LHCN-M2 (cell line): Measurements from ENCODE around the gene TPRN. TPM values are rescaled to one million over a fixed set of nuclear protein-coding genes. Genes with fewer than 3 reads are reported as not detected.

Experiments
- DNase-seq: peaks from one replicate; pipeline ENCODE4 v3.0.0-alpha.2; 2012; ENCODE audit warnings: low read depth
- total RNA-seq: library from RNA; depleted of rRNA; stranded (reverse); fragments of >200 nt; gene quantifications from 2 replicates; pipeline ENCODE4 v1.2.3, GENCODE V29; 2014

Gene TPRN
- total RNA-seq, 1 experiment from 2014 or later = 10.7 TPM

- DNase-seq = no peak
Measured at GRCh38 chr9:137236936-137237421, 36.4 kb upstream of the TPRN start.

- peak; percentile 63 for DNase-seq
Measured at GRCh38 chr9:137236238-137236935, 35.8 kb upstream of the TPRN start.

DNA sequence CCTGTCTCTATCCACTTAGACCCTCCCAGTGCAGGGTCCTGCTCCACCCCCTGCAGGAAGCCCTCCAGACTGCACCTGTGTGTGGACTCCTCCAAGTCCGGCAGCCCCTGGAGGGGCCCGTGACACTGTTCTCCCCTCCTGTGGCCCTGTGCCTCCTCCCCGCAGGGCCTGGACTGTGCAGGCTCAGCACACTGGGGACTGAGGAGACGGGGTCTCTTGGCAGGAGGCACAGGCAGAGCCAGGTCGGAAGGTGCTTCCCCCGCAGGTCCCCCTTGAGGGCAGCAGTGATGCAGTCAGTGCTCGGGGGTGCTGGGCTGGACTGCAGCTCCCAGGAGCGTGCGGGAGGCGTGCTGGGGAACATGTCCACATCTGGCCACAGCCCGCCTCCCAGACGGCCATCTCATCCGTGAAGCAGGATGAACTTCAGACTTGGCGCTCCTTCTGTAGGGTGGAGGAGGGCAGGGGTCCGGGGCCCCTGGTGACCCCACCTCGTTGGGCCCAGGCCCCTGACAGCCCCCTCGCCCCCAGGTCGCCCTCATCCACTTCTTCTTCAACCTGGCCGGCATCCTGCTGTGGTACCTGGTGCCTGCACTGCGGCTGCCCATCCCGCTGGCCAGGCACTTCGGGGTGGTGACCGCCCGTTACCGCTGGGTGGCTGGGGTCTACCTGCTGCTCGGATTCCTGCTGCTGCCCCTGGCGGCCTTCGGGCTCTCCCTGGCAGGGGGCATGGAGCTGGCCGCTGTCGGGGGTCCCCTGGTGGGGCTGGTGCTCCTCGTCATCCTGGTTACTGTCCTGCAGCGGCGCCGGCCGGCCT lies 35.1 kb upstream of the TPRN start:
- DNase-seq = no peak

GRCh38 chr9:137234758-137235423 lies 34.4 kb upstream of the TPRN start:
- no peak for DNase-seq

- no peak for DNase-seq
Measured at GRCh38 chr9:137234055-137234697, 33.6 kb upstream of the TPRN start.

DNA sequence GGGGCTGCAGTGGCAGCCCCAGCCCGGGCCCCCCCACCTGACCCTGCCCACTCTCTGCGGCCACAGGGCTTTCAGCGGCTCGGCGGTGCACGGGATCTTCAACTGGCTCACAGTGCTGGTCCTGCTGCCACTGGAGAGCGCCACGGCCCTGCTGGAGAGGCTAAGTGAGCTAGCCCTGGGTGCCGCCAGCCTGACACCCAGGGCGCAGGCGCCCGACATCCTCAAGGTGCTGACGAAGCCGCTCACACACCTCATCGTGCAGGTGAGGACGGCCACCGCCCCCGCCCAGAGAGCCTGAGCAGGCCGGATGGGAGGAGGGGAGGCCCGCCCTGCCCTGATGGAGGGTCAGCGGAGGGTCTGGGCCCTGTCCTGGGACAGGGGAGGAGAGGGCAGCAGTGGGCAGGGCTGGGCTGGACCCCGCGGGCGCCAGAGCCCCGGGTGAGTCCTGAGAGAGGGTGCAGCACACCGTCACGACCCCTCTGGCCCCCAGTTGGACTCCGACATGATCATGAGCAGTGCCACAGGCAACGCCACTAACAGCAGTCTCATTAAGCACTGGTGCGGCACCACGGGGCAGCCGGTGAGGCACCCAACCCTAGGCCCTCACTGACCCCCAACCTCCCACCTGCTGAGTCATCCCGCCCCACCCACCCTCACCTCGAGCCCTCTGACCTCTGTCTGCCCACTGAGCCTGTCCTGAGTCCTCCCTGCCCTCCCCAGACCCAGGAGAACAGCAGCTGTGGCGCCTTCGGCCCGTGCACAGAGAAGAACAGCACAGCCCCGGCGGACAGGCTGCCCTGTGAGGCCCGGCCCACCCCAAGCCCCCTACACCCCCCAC lies 32.8 kb upstream of the TPRN start:
- DNase-seq = no peak

DNA sequence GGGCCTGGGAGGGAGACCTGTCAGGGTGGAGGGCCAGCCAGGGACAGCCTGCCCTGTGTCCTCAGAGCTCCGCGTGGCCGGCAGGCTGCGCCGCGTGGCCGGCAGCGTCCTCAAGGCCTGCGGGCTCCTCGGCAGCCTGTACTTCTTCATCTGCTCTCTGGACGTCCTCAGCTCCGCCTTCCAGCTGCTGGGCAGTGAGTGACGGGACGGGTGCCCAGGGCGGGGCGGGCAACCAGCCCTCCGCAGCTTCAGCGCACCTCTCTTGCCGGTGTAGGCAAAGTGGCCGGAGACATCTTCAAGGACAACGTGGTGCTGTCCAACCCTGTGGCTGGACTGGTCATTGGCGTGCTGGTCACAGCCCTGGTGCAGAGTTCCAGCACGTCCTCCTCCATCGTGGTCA lies 32.0 kb upstream of the TPRN start:
- peak; percentile 41 for DNase-seq

GRCh38 chr9:137232101-137232500 lies 31.6 kb upstream of the TPRN start:
- DNase-seq = no peak

DNA sequence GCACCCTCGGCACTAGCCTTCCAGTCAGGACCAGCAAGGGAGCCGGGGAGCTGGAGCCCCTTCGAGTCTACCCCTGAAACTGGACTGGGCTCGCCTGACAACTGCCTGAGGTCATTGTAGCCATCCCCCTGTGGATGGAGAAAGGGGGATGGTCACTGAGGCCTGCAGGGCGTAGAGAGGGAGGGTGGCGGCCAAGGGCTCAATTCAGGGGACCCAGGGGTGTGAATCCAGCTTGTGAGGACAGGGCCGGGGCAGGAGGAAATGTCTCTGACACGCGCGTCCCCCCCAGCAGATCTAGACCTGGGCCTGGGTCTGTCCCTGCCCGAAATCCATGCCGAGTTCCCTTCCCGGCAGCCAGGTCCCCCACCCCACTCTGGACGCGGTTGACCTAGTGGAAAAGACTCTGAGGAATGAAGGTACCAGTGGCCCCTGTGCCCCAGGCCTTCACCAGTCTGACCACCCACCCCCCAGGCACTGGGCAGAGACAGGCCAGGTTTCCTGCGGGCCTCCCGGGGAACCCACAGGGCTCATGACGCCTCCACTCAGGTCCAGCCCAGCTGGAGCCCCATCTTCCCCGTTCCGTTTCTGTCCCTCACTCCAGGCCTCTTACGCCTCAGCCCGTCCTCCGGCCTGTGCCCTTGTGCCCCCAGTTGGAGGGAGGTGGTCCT lies 31.0 kb upstream of the TPRN start:
- no peak for DNase-seq

- no peak for DNase-seq
Measured at GRCh38 chr9:137230705-137231371, 30.3 kb upstream of the TPRN start, which contains the start of gene SLC34A3. Gene SLC34A3, plus strand, starts transcription at chr9:137230901. Its CDS starts 802 bp downstream, at chr9:137231703.

GRCh38 chr9:137229903-137230704 lies 29.6 kb upstream of the TPRN start:
- no peak for DNase-seq

GRCh38 chr9:137228968-137229896 lies 28.7 kb upstream of the TPRN start:
- DNase-seq = no peak

DNA sequence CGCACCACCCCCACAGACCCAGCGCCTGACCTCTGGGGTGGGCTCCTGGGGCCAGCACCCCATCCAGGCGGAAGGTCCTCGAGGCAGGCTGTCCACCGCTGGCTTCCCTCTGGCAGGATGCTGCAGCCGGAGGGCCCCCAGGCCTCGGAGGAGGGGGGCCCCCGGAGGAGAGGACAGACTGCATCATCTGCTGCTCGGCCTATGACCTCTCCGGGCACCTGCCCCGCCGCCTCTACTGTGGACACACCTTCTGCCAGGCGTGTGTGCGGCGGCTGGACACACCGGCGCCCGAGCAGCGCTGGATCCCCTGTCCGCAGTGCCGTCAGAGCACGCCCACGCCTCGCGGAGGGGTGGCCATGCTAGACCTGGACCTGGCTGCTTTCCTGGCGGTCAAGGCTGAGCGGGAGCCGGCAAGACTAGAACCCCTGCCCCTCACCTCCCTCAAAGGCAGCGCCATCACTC lies 28.0 kb upstream of the TPRN start:
- no peak for DNase-seq

DNA sequence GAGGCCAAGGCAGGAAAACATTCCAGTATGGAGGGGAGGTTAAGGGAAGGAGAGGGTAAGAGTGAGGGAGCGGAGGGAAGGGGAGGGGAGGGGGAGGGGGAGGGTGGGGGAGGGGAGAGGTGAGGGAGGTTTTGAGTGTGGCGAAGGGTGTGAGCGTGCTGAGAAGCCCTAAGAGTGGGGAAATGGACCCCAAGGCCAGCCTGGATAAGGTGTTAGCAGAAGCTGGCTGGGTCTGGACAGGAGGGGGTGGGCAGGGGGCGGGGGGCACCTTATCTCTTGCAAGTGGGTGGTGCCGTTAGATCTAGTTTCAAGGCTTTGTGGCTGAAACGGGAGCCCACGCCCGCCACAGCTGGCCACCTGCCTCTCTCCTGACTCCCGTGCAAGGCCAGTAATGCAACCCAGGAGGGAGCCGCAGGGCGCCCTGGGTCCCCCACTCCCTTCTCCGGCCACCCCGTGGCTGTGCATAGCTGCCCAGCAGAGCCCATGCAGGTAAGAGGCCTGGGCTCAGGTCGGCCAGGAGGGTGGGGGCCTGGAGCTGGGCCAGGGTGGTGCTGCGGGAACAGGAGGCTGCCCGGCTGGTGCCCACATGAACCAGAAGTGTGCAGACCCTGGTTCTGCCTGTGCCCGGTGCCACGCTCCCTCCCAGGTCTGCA lies 27.4 kb upstream of the TPRN start:
- DNase-seq = no peak

GRCh38 chr9:137227054-137227852 lies 26.7 kb upstream of the TPRN start, which contains the start of gene RNF224:
Gene RNF224, plus strand, starts transcription at chr9:137227502. Its CDS starts 834 bp downstream, at chr9:137228336.
- peak; percentile 67 for DNase-seq
